HEK293 (cell line): Measurements from ENCODE around the gene MAN2B1.

Source experiments
- GLI4 ChIP-seq: fragments of 450-650 bp; formaldehyde crosslinking; IDR thresholded peaks from 2 replicates; pipeline ENCODE4 v1.5.1; 2016; ENCODE audit warnings: missing biosample characterization, missing genetic modification characterization
- KLF9 ChIP-seq: fragments of 450-650 bp; formaldehyde crosslinking; IDR thresholded peaks from 2 replicates; pipeline ENCODE4 v1.5.1; 2016; ENCODE audit warnings: missing biosample characterization, missing genetic modification characterization, low read depth
- MYNN ChIP-seq: fragments of 450-650 bp; formaldehyde crosslinking; IDR thresholded peaks from 2 replicates; pipeline ENCODE4 v1.5.1; 2016; ENCODE audit warnings: missing biosample characterization, missing genetic modification characterization, borderline replicate concordance
- SCRT1 ChIP-seq: fragments of 450-650 bp; formaldehyde crosslinking; IDR thresholded peaks from 2 replicates; pipeline ENCODE4 v1.5.1; 2016; ENCODE audit warnings: missing biosample characterization, missing genetic modification characterization, borderline replicate concordance
- YY2 ChIP-seq: fragments of 450-650 bp; formaldehyde crosslinking; IDR thresholded peaks from 2 replicates; pipeline ENCODE4 v1.5.1; 2016; ENCODE audit warnings: missing biosample characterization, missing genetic modification characterization
- ZBTB17 ChIP-seq: fragments of 450-650 bp; formaldehyde crosslinking; IDR thresholded peaks from 2 replicates; pipeline ENCODE4 v1.5.1; 2016; ENCODE audit warnings: missing biosample characterization, missing genetic modification characterization
- ZBTB8A ChIP-seq: fragments of 450-650 bp; formaldehyde crosslinking; IDR thresholded peaks from 2 replicates; pipeline ENCODE4 v1.5.1; 2016; ENCODE audit warnings: missing biosample characterization, missing genetic modification characterization
- ZFP41 ChIP-seq: fragments of 450-650 bp; formaldehyde crosslinking; IDR thresholded peaks from 2 replicates; pipeline ENCODE4 v1.5.1; 2016; ENCODE audit warnings: missing biosample characterization, missing genetic modification characterization, borderline replicate concordance
- ZNF112 ChIP-seq: fragments of 450-650 bp; formaldehyde crosslinking; IDR thresholded peaks from 2 replicates; pipeline ENCODE4 v1.5.0; 2017; ENCODE audit warnings: missing biosample characterization, missing genetic modification characterization
- ZNF114 ChIP-seq: fragments of 450-650 bp; formaldehyde crosslinking; IDR thresholded peaks from 2 replicates; pipeline ENCODE4 v1.5.0; 2017; ENCODE audit warnings: missing biosample characterization, missing genetic modification characterization
- ZNF335 ChIP-seq: fragments of 450-650 bp; formaldehyde crosslinking; conservative IDR thresholded peaks from 2 replicates; pipeline ENCODE4 v1.5.1; 2016; ENCODE audit warnings: missing biosample characterization, missing genetic modification characterization
- ZNF48 ChIP-seq: fragments of 450-650 bp; formaldehyde crosslinking; IDR thresholded peaks from 2 replicates; pipeline ENCODE4 v1.5.1; 2016; ENCODE audit warnings: missing biosample characterization, missing genetic modification characterization
- ZNF530 ChIP-seq: fragments of 450-650 bp; formaldehyde crosslinking; IDR thresholded peaks from 2 replicates; pipeline ENCODE4 v1.5.1; 2016; ENCODE audit warnings: low read depth, missing biosample characterization, missing genetic modification characterization
- ZNF623 ChIP-seq: fragments of 450-650 bp; formaldehyde crosslinking; IDR thresholded peaks from 2 replicates; pipeline ENCODE4 v1.5.1; 2016; ENCODE audit warnings: missing biosample characterization, missing genetic modification characterization
- ZNF664 ChIP-seq: fragments of 450-650 bp; formaldehyde crosslinking; IDR thresholded peaks from 2 replicates; pipeline ENCODE4 v1.5.1; 2016; ENCODE audit warnings: missing biosample characterization, missing genetic modification characterization
- ZNF670 ChIP-seq: fragments of 450-650 bp; formaldehyde crosslinking; IDR thresholded peaks from 2 replicates; pipeline ENCODE4 v1.5.1; 2016; ENCODE audit warnings: missing biosample characterization, missing genetic modification characterization, low read depth
- ZNF830 ChIP-seq: fragments of 450-650 bp; IDR thresholded peaks from 2 replicates; pipeline ENCODE4 v1.5.0; 2018; ENCODE audit warnings: missing biosample characterization, missing genetic modification characterization, low read depth, mild to moderate bottlenecking, moderate library complexity
- TF ChIP-seq, protein P1 (sequence below): fragments of 450-650 bp; IDR thresholded peaks from 2 replicates; pipeline ENCODE4 v1.5.1; 2018; ENCODE audit warnings: missing biosample characterization, missing genetic modification characterization
- TF ChIP-seq, protein P2 (sequence below): fragments of 450-650 bp; formaldehyde crosslinking; conservative IDR thresholded peaks from 2 replicates; pipeline ENCODE4 v1.5.1; 2016; ENCODE audit warnings: low read depth, missing biosample characterization, missing genetic modification characterization
- TF ChIP-seq, protein P3 (sequence below): fragments of 450-650 bp; formaldehyde crosslinking; conservative IDR thresholded peaks from 2 replicates; pipeline ENCODE4 v1.5.1; 2016; ENCODE audit warnings: low read depth, missing biosample characterization, missing genetic modification characterization
- TF ChIP-seq, protein P4 (sequence below): fragments of 450-650 bp; formaldehyde crosslinking; IDR thresholded peaks from 2 replicates; pipeline ENCODE4 v1.5.1; 2016; ENCODE audit warnings: missing biosample characterization, missing genetic modification characterization
- TF ChIP-seq, protein P5 (sequence below): fragments of 450-650 bp; formaldehyde crosslinking; IDR thresholded peaks from 2 replicates; pipeline ENCODE4 v1.5.0; 2017; ENCODE audit warnings: missing biosample characterization, missing genetic modification characterization, borderline replicate concordance
- TF ChIP-seq, protein P6 (sequence below): fragments of 450-650 bp; formaldehyde crosslinking; IDR thresholded peaks from 2 replicates; pipeline ENCODE4 v1.5.1; 2016; ENCODE audit warnings: missing biosample characterization, missing genetic modification characterization

Gene MAN2B1

DNA sequence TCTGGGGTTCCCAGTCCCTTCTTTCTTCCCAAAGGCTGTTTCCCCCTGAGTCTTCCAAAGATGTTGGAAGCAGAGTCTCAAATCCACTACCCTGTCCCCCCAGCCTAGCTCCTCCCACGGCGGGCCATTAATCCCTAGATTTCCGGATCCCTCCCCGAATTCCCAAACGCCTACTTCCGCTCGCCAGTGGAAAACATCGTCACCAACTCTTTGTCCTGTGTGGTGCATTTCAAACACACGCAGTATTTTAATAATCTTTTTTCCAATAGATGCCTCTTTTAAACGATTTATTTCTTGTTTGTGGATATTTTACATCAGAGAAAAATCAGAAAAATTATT, 55.2 kb downstream of the MAN2B1 start (continued):
- peak; percentile 25; the same call in 1 of the 2 replicates for TF ChIP-seq ZNF335 (tag by site-specific recombination)
- TF ChIP-seq, protein P1, sequence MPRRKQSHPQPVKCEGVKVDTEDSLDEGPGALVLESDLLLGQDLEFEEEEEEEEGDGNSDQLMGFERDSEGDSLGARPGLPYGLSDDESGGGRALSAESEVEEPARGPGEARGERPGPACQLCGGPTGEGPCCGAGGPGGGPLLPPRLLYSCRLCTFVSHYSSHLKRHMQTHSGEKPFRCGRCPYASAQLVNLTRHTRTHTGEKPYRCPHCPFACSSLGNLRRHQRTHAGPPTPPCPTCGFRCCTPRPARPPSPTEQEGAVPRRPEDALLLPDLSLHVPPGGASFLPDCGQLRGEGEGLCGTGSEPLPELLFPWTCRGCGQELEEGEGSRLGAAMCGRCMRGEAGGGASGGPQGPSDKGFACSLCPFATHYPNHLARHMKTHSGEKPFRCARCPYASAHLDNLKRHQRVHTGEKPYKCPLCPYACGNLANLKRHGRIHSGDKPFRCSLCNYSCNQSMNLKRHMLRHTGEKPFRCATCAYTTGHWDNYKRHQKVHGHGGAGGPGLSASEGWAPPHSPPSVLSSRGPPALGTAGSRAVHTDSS (tag by site-specific recombination): no peak
- no peak for TF ChIP-seq ZNF112 (tag by site-specific recombination)
- TF ChIP-seq ZNF670 (tag by site-specific recombination): no peak
- TF ChIP-seq, protein P2, sequence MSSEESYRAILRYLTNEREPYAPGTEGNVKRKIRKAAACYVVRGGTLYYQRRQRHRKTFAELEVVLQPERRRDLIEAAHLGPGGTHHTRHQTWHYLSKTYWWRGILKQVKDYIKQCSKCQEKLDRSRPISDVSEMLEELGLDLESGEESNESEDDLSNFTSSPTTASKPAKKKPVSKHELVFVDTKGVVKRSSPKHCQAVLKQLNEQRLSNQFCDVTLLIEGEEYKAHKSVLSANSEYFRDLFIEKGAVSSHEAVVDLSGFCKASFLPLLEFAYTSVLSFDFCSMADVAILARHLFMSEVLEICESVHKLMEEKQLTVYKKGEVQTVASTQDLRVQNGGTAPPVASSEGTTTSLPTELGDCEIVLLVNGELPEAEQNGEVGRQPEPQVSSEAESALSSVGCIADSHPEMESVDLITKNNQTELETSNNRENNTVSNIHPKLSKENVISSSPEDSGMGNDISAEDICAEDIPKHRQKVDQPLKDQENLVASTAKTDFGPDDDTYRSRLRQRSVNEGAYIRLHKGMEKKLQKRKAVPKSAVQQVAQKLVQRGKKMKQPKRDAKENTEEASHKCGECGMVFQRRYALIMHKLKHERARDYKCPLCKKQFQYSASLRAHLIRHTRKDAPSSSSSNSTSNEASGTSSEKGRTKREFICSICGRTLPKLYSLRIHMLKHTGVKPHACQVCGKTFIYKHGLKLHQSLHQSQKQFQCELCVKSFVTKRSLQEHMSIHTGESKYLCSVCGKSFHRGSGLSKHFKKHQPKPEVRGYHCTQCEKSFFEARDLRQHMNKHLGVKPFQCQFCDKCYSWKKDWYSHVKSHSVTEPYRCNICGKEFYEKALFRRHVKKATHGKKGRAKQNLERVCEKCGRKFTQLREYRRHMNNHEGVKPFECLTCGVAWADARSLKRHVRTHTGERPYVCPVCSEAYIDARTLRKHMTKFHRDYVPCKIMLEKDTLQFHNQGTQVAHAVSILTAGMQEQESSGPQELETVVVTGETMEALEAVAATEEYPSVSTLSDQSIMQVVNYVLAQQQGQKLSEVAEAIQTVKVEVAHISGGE (tag by site-specific recombination): peak; percentile 81
- TF ChIP-seq, protein P3, sequence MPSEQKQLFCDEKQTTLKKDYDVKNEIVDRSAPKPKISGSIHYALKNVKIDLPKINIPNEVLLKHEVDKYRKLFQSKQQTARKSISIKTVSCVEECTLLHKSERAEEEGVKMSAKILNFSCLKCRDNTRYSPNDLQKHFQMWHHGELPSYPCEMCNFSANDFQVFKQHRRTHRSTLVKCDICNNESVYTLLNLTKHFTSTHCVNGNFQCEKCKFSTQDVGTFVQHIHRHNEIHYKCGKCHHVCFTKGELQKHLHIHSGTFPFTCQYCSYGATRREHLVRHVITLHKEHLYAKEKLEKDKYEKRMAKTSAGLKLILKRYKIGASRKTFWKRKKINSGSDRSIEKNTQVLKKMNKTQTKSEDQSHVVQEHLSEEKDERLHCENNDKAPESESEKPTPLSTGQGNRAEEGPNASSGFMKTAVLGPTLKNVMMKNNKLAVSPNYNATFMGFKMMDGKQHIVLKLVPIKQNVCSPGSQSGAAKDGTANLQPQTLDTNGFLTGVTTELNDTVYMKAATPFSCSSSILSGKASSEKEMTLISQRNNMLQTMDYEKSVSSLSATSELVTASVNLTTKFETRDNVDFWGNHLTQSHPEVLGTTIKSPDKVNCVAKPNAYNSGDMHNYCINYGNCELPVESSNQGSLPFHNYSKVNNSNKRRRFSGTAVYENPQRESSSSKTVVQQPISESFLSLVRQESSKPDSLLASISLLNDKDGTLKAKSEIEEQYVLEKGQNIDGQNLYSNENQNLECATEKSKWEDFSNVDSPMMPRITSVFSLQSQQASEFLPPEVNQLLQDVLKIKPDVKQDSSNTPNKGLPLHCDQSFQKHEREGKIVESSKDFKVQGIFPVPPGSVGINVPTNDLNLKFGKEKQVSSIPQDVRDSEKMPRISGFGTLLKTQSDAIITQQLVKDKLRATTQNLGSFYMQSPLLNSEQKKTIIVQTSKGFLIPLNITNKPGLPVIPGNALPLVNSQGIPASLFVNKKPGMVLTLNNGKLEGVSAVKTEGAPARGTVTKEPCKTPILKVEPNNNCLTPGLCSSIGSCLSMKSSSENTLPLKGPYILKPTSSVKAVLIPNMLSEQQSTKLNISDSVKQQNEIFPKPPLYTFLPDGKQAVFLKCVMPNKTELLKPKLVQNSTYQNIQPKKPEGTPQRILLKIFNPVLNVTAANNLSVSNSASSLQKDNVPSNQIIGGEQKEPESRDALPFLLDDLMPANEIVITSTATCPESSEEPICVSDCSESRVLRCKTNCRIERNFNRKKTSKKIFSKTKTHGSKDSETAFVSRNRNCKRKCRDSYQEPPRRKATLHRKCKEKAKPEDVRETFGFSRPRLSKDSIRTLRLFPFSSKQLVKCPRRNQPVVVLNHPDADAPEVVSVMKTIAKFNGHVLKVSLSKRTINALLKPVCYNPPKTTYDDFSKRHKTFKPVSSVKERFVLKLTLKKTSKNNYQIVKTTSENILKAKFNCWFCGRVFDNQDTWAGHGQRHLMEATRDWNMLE (tag by site-specific recombination): peak; percentile 49
- no peak for TF ChIP-seq KLF9 (tag by site-specific recombination)
- TF ChIP-seq ZBTB8A (tag by site-specific recombination): no peak
- no peak for TF ChIP-seq ZNF114 (tag by site-specific recombination)
- TF ChIP-seq, protein P4, sequence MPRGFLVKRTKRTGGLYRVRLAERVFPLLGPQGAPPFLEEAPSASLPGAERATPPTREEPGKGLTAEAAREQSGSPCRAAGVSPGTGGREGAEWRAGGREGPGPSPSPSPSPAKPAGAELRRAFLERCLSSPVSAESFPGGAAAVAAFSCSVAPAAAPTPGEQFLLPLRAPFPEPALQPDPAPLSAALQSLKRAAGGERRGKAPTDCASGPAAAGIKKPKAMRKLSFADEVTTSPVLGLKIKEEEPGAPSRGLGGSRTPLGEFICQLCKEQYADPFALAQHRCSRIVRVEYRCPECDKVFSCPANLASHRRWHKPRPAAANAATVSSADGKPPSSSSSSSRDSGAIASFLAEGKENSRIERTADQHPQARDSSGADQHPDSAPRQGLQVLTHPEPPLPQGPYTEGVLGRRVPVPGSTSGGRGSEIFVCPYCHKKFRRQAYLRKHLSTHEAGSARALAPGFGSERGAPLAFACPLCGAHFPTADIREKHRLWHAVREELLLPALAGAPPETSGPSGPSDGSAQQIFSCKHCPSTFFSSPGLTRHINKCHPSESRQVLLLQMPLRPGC (tag by site-specific recombination): peak; percentile 16; the same call in 1 of the 2 replicates
- peak; percentile 65; the same call in 1 of the 2 replicates for TF ChIP-seq ZBTB17 (tag by site-specific recombination)
- TF ChIP-seq ZNF830 (tag by site-specific recombination): no peak
- TF ChIP-seq MYNN (tag by site-specific recombination): no peak
- TF ChIP-seq, protein P5, sequence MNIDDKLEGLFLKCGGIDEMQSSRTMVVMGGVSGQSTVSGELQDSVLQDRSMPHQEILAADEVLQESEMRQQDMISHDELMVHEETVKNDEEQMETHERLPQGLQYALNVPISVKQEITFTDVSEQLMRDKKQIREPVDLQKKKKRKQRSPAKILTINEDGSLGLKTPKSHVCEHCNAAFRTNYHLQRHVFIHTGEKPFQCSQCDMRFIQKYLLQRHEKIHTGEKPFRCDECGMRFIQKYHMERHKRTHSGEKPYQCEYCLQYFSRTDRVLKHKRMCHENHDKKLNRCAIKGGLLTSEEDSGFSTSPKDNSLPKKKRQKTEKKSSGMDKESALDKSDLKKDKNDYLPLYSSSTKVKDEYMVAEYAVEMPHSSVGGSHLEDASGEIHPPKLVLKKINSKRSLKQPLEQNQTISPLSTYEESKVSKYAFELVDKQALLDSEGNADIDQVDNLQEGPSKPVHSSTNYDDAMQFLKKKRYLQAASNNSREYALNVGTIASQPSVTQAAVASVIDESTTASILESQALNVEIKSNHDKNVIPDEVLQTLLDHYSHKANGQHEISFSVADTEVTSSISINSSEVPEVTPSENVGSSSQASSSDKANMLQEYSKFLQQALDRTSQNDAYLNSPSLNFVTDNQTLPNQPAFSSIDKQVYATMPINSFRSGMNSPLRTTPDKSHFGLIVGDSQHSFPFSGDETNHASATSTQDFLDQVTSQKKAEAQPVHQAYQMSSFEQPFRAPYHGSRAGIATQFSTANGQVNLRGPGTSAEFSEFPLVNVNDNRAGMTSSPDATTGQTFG (tag by site-specific recombination): no peak
- no peak for TF ChIP-seq ZNF664
- TF ChIP-seq ZNF48 (tag by site-specific recombination): no peak
- TF ChIP-seq ZFP41 (tag by site-specific recombination): no peak
- no peak for TF ChIP-seq ZNF623 (tag by site-specific recombination)
- no peak for TF ChIP-seq GLI4
- TF ChIP-seq YY2 (tag by site-specific recombination): no peak
- TF ChIP-seq ZNF530 (tag by site-specific recombination): no peak
- TF ChIP-seq, protein P6, sequence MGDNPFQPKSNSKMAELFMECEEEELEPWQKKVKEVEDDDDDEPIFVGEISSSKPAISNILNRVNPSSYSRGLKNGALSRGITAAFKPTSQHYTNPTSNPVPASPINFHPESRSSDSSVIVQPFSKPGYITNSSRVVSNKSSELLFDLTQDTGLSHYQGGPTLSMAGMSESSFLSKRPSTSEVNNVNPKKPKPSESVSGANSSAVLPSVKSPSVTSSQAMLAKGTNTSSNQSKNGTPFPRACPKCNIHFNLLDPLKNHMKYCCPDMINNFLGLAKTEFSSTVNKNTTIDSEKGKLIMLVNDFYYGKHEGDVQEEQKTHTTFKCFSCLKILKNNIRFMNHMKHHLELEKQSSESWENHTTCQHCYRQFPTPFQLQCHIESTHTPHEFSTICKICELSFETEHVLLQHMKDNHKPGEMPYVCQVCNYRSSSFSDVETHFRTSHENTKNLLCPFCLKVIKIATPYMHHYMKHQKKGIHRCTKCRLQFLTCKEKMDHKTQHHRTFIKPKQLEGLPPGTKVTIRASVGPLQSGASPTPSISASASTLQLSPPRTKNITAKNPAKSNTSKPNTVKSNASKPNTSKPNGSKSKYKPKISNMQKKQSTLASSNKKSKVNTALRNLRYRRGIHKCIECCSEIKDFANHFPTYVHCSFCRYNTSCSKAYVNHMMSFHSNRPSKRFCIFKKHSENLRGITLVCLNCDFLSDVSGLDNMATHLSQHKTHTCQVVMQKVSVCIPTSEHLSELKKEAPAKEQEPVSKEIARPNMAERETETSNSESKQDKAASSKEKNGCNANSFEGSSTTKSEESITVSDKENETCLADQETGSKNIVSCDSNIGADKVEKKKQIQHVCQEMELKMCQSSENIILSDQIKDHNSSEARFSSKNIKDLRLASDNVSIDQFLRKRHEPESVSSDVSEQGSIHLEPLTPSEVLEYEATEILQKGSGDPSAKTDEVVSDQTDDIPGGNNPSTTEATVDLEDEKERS (tag by site-specific recombination): no peak
- no peak for TF ChIP-seq SCRT1
